Right hindlimb (tissue), 1 donor: ENCODE measurements around the gene CDC5L.

Experiments
- DNase-seq: peaks from one replicate; pipeline ENCODE4 v3.0.0-alpha.2; 2018

Gene CDC5L

GRCh38 chr6:44477293-44477894 is 89.9 kb downstream of the CDC5L start:
- no peak for DNase-seq

- DNase-seq: no peak
Observed at GRCh38 chr6:44478158-44478557, 90.7 kb downstream of the CDC5L start.

DNA sequence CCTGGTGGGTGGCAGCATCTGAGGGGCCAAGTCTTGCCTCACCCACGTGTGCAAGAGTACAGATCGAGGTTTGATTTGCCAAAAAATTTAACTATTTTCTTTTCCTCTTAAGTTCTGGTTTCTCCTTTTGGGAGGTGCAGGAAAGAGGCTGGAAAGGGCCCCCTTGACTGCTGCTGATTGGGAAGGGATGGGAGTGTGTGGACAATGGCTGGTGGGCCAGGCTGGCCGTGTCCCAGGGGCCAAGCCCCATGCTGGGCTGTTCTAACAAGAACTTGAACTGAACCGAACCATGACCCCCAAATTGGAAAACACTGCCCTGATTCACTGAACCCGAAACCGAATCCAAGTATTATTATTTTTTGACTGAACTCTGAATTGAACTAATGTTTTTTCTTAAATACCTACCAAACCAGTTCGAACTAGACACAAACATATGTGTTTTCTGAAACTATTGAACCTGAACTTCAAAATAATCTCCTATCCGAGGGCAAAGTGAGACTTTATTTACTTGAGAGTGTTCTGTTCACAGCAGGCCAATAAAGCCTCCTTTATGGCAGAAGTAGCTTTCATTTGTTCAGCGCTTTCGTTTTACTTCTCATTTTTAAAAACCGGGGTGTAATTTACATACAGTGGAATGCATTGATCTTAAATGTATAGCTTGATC is 91.2 kb downstream of the CDC5L start:
- no peak for DNase-seq

GRCh38 chr6:44480097-44480541 is 92.6 kb downstream of the CDC5L start:
- peak; percentile 51 for DNase-seq

DNA sequence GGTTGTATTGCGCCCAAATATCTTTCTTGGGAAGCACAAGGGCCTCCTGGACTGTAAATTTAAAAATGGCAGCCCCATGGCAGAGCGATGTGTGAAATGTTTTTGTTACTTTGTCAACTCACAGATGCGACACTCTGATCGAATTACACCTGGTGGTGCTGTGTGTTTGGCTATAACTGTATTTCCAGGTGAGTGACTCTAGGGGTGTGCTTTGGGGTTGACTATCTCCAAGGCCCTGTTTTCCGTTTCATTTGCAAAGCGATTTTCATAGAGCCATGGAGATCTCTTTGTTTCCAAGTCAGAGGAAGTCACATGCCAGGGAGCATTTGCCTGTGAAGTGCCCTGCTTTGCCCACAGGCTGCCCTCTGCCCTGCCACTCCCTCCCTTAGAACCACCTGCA is 93.5 kb downstream of the CDC5L start:
- no peak for DNase-seq

- DNase-seq: no peak
Observed at GRCh38 chr6:44481760-44482159, 94.3 kb downstream of the CDC5L start.

DNA sequence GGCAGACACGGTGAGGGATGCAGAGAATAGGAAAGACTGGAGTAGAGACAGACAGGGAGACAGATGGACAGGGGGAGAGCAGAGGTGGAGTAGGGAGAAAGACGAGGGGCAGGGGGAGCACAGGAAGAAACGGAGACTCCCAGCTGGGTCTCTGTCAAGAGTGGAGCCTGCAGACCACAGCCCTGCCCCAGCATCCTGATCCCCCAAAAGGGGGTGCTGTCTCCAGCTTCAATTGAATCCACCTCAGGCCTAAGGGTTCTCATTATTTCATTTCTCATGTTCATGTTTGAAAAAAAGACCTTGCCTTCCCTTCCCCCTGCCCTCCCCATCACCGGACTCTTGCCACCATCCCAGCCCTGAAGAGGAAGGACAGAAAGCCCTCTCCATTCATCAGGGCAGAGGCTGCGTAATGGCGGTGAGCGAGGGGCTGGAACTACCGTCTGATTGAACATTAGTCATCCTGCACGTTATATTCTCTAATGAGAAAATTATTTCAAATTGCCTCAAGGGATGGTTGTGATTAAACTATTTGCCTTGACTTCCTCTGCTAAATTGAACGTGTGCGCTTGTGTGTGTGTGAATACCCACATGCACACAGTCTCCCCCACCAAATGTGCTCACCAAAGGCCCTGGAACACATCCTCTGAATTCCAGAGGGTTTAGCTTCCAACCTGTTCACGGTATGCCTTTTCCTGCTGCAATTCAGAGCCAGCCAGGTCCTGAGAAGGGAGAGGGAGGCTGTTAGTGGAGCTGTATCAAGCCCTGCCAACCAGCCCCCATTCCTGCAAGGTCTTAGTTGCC is 98.3 kb downstream of the CDC5L start:
- no peak for DNase-seq

- DNase-seq: no peak
Observed at GRCh38 chr6:44487002-44487401, 99.5 kb downstream of the CDC5L start.

- no peak for DNase-seq
Observed at GRCh38 chr6:44487586-44487985, 100.1 kb downstream of the CDC5L start.

GRCh38 chr6:44489910-44490604 is 102.6 kb downstream of the CDC5L start:
- peak; percentile 53 for DNase-seq

- no peak for DNase-seq
Observed at GRCh38 chr6:44493132-44493531, 105.6 kb downstream of the CDC5L start.

DNA sequence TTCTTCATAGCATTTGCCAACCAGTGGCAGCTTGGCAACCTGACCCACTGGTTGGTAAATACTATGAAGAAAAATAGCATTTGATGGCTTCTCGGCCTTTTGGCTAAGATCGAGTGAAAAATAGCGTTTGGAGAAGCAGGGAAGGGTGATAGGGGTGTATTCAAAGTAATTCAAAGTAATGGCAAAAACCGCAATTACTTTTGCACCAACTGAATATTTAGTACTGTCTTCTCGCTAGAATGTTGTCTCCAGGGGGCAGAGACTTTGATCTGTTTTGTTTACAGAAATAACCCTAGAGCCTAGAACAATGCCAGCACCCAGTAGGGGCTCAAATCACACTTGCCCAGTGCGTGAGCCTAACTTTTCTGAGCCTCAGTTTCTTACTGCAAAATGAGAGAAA is 106.1 kb downstream of the CDC5L start:
- no peak for DNase-seq

DNA sequence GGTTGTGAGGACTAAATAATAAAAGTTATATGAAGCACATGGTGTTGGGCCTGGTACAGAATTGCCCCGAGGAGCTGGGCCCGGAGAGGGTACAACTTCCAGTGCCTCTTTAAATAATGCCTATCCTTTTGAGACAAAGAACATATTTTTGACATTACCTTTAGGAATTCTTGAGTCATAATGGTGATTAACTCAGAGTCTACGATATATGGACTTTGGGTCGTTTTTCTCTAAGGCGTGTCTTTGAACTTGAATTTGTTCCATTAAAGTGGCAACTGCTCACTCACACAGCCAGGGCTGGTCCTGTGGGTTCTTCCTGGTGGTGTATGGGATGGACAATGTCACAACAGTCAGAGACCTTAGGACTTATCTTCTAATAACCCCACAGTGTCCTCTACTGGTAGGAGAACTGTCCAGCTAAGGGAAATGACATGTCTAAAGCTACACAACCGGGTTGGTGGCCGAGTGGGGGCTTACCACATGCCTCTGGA is 106.5 kb downstream of the CDC5L start:
- DNase-seq: no peak

- no peak for DNase-seq
Observed at GRCh38 chr6:44495036-44495901, 107.8 kb downstream of the CDC5L start.

DNA sequence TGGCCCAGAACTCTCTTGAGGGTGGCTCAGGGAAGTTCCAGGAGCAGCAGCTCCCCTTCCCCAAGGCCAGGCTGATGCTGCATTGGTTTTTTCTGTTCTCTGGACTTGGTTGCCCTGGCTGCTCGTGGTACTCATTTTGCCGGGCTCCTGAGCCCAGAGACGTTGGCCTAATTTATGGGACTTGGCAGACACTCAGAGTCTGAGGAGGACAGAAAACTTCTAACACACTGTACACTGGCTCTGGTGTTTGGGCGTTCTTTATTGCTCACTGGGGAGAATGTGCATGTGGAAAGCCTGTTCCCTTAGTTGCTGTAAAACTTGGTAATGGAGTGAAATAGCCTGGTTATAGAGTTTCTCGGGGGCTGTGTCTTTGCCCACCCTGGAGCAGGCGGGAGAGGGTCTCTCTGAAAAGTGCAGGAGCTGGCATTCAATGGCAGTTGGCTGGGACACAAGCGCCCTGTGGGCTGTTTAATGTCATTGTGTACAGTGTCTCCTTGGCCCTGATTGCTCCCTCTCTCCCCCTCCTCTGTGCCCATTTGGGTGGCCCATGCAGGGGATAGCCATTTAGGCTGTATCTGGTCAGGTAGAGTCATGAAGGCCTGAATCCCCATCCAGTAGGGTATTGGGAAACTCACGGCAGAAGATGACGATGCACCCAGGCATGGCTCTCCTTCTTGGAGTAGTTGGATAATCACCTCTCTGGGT is 109.3 kb downstream of the CDC5L start:
- no peak for DNase-seq

DNA sequence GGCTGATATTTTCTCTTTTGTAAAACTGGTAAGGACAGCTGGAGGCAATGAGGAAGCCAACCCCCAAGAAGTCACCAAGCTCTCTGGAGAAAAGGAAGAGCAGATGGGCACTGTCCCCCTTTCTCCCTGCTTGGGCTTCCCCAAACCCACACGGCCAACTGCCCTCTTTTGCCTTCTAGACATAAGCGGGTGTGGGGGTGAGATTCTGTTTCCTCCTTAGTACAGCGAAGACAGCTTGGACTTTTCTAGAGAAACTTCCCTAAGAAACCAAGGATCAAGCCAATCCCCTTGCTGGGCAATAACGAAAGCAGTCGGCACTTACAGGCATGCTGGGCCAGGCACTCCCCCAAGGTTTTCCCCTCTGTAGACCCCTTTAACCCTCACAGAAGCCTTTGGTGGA is 110.3 kb downstream of the CDC5L start:
- DNase-seq: no peak

GRCh38 chr6:44498436-44498835 is 110.9 kb downstream of the CDC5L start:
- DNase-seq: no peak

DNA sequence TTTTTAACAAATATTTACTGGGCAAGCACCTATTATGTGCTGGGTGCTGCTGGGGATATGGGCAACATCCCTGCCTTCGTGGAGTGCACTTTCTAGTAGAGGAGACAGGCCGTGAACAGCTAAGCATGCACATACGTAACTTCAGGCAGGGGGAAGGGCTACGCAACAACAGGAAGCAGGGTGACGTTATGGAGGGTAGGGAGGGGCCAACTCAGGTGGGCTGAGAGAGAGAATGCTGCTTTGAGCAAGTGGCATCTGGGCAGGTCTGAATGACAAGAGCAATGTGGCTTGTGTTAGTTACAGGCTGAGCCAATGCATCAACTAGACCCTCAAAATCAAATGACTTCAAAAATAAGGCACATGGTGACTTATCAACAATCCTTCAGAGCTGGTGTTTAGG is 112.1 kb downstream of the CDC5L start:
- no peak for DNase-seq
